ENCODE data around the gene FLACC1. TPM values are rescaled to one million over a fixed set of nuclear protein-coding genes. Genes with fewer than 3 reads are reported as not detected.

The FLACC1 gene
- total and polyA plus RNA-seq, 2 of the 8 experiments (the other 6 are each of a cell fraction or from before 2014, with no cell fraction given), result 0.58 TPM; not detected in 1

- Histone ChIP-seq H3K9ac (replicated peaks in 1 of 4; ENCODE audit: extremely low read depth in 1 of 4, low read depth in 3 of 4, low read length in 3 of 4) (no peak overlapping the region), H3K27me3 (replicated peaks in 1 of 4; ENCODE audit: control insufficient read depth in 3 of 4, extremely low read depth in 1 of 4, insufficient read depth in 3 of 4, low read length in 3 of 4) (no peaks in the 10 kb centered on the region), H3K36me3 (ENCODE audit: control insufficient read depth in 2 of 4, insufficient read depth in 4 of 4, low read length in 3 of 4) (no peaks in the 10 kb centered on the region), H3K27ac (ENCODE audit: low read depth, low read length) (no peak overlapping the region), H3K4me3 (ENCODE audit: extremely low read depth in 1 of 4, insufficient read depth in 2 of 4, low read depth in 3 of 4, low read length in 4 of 4) (no peak overlapping the region), H2BK120ac (replicated peaks; ENCODE audit: low read depth, low read length) (no peak overlapping the region), H2BK12ac (ENCODE audit: low read depth, low read length) (no peak overlapping the region), H3K56ac (replicated peaks; ENCODE audit: insufficient read length, low read depth, low read length) (no peak overlapping the region), H3K4me2 (ENCODE audit: insufficient read depth in 1 of 2, low read depth in 2 of 2, low read length in 2 of 2) (no peak overlapping the region), H3K4me1 (replicated peaks in 1 of 4; ENCODE audit: control insufficient read depth in 3 of 4, insufficient read depth in 4 of 4, low read length in 3 of 4) (no peaks in the 10 kb centered on the region), H3K23me2 (ENCODE audit: low read depth, low read length) (no peaks in the 10 kb centered on the region), H3K14ac (ENCODE audit: insufficient read length) (no peak overlapping the region), H3K79me2 (ENCODE audit: control insufficient read depth in 1 of 2, insufficient read depth in 2 of 2, low read length in 2 of 2) (no peaks in the 10 kb centered on the region), H4K8ac (ENCODE audit: extremely low read depth, insufficient read depth, low read length) (no peak overlapping the region), H4K91ac (replicated peaks; ENCODE audit: insufficient read length, low read length) (no peak overlapping the region), H2AFZ (ENCODE audit: low read length) (no peak overlapping the region), H2AK5ac (ENCODE audit: low read depth, low read length) (no peak overlapping the region), H4K20me1 (replicated peaks in 1 of 2; ENCODE audit: control insufficient read depth in 1 of 2, insufficient read depth in 2 of 2, low read length in 2 of 2) (no peaks in the 10 kb centered on the region), H4K5ac (ENCODE audit: insufficient read length, low read depth, low read length) (no peak overlapping the region), H3K9me3 (ENCODE audit: insufficient read depth in 2 of 2, low read depth in 1 of 2, low read length in 1 of 2) (no peaks in the 10 kb centered on the region), H2BK15ac (ENCODE audit: low read length) (no peak overlapping the region), H3K23ac (ENCODE audit: insufficient read length) (no peak overlapping the region), H2BK5ac (ENCODE audit: low read depth, low read length) (no peak overlapping the region), H2BK20ac (ENCODE audit: low read length) (no peak overlapping the region), H3K79me1 (ENCODE audit: low read depth, low read length) (no peaks in the 10 kb centered on the region), H3K4ac (replicated peaks; ENCODE audit: insufficient read length, low read depth, low read length) (no peak overlapping the region), H3K18ac (ENCODE audit: extremely low read depth, low read length) (no peak overlapping the region)
- DNase-seq (ENCODE audit: low read depth in 1 of 2, low spot score in 2 of 2) (no peak), FAIRE-seq (no peak)
- POLR2A ChIA-PET (ENCODE audit: partially characterized antibody), result no interaction called here
- 87% methylated on average over 5 of the region's 5 CpGs; no CpG with 5 or more reads in 1 of the 2 experiments for WGBS, 2 experiments (ENCODE audit: extremely low coverage in 1 of 2, insufficient coverage in 1 of 2, insufficient read length in 1 of 2, insufficient replicate concordance in 2 of 2, low coverage in 1 of 2, low lambda C conversion rate in 2 of 2, missing lambda C conversion rate in 1 of 2)
- CTCF ChIA-PET (ENCODE audit: partially characterized antibody), result interaction anchor here (1.6 kb wide), 1 partner anchor 52 kb away, joined by 4 read pairs; no protein-coding TSS in a partner anchor
- TF ChIP-seq CHD1 (IDR thresholded peaks at IDR 0.05; ENCODE audit: low read depth, low read length), result no peak
- no peak for TF ChIP-seq EZH2 (IDR thresholded peaks at IDR 0.05; ENCODE audit: low read depth, low read length, severe bottlenecking)
- no peak for TF ChIP-seq SIRT6 (IDR thresholded peaks at IDR 0.05; ENCODE audit: low read length)
- no peak for TF ChIP-seq HDAC2 (IDR thresholded peaks at IDR 0.05; ENCODE audit: borderline replicate concordance in 1 of 2, low read depth in 2 of 2, low read length in 2 of 2)
- TF ChIP-seq ATF2 (IDR thresholded peaks at IDR 0.05; ENCODE audit: low read length), result no peak
- TF ChIP-seq ASH2L (IDR thresholded peaks at IDR 0.05; ENCODE audit: low read length), result no peak
- TF ChIP-seq POLR2A (IDR thresholded peaks at IDR 0.05; ENCODE audit: control extremely low read depth in 1 of 2, low read depth in 2 of 2, low read length in 2 of 2), result no peak
- TF ChIP-seq CEBPB (IDR thresholded peaks at IDR 0.05; ENCODE audit: low read depth, low read length), result no peak
- no peak for TF ChIP-seq SRF (IDR thresholded peaks at IDR 0.05; ENCODE audit: low read depth, low read length)
- TF ChIP-seq RBBP5 (IDR thresholded peaks at IDR 0.05; ENCODE audit: borderline replicate concordance, low read depth, low read length), result no peak
- TF ChIP-seq BCL11A (IDR thresholded peaks at IDR 0.05; ENCODE audit: low read depth in 2 of 2, low read length in 2 of 2), result no peak
- TF ChIP-seq RAD21 (IDR thresholded peaks at IDR 0.05 in 1 of 2, conservative IDR thresholded peaks at IDR 0.05 in 1 of 2; ENCODE audit: low read depth in 2 of 2, low read length in 2 of 2), result no peak
- no peak for TF ChIP-seq JUND (IDR thresholded peaks at IDR 0.05; ENCODE audit: low read length)
Measured at GRCh38 chr2:201313362-201313761, 43.8 kb downstream of the FLACC1 start.

Data from H1 (cell line).